ENCODE data around the gene MYOCD.

Gene MYOCD

DNA sequence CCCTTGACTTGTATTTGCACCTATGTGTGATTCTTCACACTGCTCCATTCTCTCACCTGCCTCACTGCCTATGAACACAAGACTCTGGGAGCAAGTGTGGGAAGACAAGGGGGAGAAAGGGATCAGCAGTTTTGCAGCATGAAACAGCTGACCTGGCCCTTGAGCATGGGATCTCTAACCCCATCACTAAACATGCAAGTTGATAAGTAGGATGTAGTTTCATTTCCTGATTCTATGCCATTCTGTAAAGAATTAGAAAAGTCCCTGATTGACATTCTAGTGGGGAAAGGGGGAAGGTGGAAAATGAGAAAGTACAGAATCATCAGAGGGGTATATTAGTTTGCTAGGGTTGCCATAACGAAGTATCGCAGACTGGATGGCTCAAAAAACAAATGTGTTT lies 25.3 kb upstream of the MYOCD start:
- no peak overlapping the region for H3K27ac ChIP-seq
- POLR2A ChIA-PET (ENCODE audit: low non-redundant PET): no interaction called here
- CTCF ChIA-PET: no interaction called here
- TF ChIP-seq, protein P1, sequence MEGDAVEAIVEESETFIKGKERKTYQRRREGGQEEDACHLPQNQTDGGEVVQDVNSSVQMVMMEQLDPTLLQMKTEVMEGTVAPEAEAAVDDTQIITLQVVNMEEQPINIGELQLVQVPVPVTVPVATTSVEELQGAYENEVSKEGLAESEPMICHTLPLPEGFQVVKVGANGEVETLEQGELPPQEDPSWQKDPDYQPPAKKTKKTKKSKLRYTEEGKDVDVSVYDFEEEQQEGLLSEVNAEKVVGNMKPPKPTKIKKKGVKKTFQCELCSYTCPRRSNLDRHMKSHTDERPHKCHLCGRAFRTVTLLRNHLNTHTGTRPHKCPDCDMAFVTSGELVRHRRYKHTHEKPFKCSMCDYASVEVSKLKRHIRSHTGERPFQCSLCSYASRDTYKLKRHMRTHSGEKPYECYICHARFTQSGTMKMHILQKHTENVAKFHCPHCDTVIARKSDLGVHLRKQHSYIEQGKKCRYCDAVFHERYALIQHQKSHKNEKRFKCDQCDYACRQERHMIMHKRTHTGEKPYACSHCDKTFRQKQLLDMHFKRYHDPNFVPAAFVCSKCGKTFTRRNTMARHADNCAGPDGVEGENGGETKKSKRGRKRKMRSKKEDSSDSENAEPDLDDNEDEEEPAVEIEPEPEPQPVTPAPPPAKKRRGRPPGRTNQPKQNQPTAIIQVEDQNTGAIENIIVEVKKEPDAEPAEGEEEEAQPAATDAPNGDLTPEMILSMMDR (conservative IDR thresholded peaks at IDR 0.05; ENCODE audit: low read depth): no peak
- DNase-seq (ENCODE audit: low spot score): no peak

GRCh38 chr17:12641084-12641483 lies 24.6 kb upstream of the MYOCD start:
- no peak for DNase-seq (ENCODE audit: low spot score)
- POLR2A ChIA-PET (ENCODE audit: low non-redundant PET): no interaction called here
- no peak overlapping the region for H3K27ac ChIP-seq
- CTCF ChIA-PET: no interaction called here
- TF ChIP-seq, protein P1 (conservative IDR thresholded peaks at IDR 0.05; ENCODE audit: low read depth): no peak

DNA sequence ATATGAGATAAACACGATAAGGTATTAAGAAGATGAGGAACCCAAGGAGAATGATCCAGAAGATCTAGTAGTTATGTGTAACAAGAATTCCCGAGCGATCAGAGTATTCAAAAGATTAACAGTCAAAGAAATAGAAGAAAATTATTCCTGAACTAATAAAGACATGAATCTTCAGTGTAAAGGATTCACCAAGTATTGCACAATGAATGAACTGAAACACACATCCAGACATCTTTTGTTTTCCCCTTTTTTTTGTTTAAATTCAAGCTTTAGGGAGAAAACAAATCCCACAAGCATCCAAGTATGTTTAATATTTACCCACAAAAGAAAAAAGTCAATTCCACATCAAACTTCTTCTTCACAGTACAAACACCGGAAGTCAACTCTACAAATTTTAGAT lies 23.7 kb upstream of the MYOCD start:
- TF ChIP-seq, protein P1 (conservative IDR thresholded peaks at IDR 0.05; ENCODE audit: low read depth): no peak
- ChIA-PET POLR2A (ENCODE audit: low non-redundant PET) (no interaction called here), CTCF (interaction anchor here (0.6 kb wide), 1 partner anchor 412 kb away, joined by 3 read pairs; no protein-coding TSS in a partner anchor)
- H3K27ac ChIP-seq: no peak overlapping the region
- DNase-seq (ENCODE audit: low spot score): no peak

- no peak overlapping the region for H3K27ac ChIP-seq
- CTCF ChIA-PET: no interaction called here
- POLR2A ChIA-PET (ENCODE audit: low non-redundant PET): no interaction called here
- TF ChIP-seq, protein P1 (conservative IDR thresholded peaks at IDR 0.05; ENCODE audit: low read depth): no peak
- DNase-seq (ENCODE audit: low spot score): no peak
These were observed 21.9 kb upstream of the MYOCD start for GRCh38 chr17:12643822-12644221.

- no peak overlapping the region for H3K27ac ChIP-seq
- POLR2A ChIA-PET (ENCODE audit: low non-redundant PET): no interaction called here
- CTCF ChIA-PET: no interaction called here
- TF ChIP-seq, protein P1 (conservative IDR thresholded peaks at IDR 0.05; ENCODE audit: low read depth): no peak
- no peak for DNase-seq (ENCODE audit: low spot score)
These were observed 21.1 kb upstream of the MYOCD start for GRCh38 chr17:12644623-12645022.

- TF ChIP-seq, protein P1 (conservative IDR thresholded peaks at IDR 0.05; ENCODE audit: low read depth): no peak
- no peak overlapping the region for H3K27ac ChIP-seq
- ChIA-PET CTCF (no interaction called here), POLR2A (ENCODE audit: low non-redundant PET) (no interaction called here)
- no peak for DNase-seq (ENCODE audit: low spot score)
These were observed 18.8 kb upstream of the MYOCD start for GRCh38 chr17:12646761-12647422.

All from RWPE1 (cell line).